Smooth muscle cell of the pulmonary artery (primary cell): Measurements from ENCODE around the gene ZAR1L. TPM values are rescaled to one million over a fixed set of nuclear protein-coding genes. Genes with fewer than 3 reads are reported as not detected.

Source experiments
- total RNA-seq: library from RNA; depleted of rRNA; stranded (reverse); fragments of >200 nt; gene quantifications from 2 replicates; pipeline ENCODE4 v1.2.3, GENCODE V29; 2014

The ZAR1L gene, protein sequence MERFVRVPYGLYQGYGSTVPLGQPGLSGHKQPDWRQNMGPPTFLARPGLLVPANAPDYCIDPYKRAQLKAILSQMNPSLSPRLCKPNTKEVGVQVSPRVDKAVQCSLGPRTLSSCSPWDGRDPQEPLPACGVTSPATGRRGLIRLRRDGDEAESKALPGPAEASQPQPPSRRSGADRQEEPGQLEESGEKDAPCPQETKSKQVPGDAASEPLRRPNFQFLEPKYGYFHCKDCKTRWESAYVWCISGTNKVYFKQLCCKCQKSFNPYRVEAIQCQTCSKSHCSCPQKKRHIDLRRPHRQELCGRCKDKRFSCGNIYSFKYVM
- total RNA-seq = not detected in 2 replicates

DNA sequence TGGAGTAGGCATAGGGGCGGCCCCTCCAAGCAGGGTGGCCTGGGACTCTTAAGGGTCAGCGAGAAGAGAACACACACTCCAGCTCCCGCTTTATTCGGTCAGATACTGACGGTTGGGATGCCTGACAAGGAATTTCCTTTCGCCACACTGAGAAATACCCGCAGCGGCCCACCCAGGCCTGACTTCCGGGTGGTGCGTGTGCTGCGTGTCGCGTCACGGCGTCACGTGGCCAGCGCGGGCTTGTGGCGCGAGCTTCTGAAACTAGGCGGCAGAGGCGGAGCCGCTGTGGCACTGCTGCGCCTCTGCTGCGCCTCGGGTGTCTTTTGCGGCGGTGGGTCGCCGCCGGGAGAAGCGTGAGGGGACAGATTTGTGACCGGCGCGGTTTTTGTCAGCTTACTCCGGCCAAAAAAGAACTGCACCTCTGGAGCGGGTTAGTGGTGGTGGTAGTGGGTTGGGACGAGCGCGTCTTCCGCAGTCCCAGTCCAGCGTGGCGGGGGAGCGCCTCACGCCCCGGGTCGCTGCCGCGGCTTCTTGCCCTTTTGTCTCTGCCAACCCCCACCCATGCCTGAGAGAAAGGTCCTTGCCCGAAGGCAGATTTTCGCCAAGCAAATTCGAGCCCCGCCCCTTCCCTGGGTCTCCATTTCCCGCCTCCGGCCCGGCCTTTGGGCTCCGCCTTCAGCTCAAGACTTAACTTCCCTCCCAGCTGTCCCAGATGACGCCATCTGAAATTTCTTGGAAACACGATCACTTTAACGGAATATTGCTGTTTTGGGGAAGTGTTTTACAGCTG, at the start of gene ZAR1L, which contains the start of gene BRCA2:
ZAR1L (minus strand) TSS at position 126 of the 790 bp plus-strand sequence. CDS start 3,438 bp downstream, outside the sequence.
BRCA2 (plus strand) TSS at position 271 of the 790 bp plus-strand sequence. CDS start 953 bp downstream, outside the sequence.

Other genes with a start within 250 kb of the ZAR1L start
- 1.6 and 3.1 TPM in 2 replicates for gene BRCA2, start 145 bp upstream of the ZAR1L start, total RNA-seq
- gene N4BP2L1, start 112.8 kb upstream of the ZAR1L start, total RNA-seq = 2.8 and 5.5 TPM in 2 replicates
- 91.2 and 92.9 TPM in 2 replicates for gene N4BP2L2, start 223.4 kb upstream of the ZAR1L start, total RNA-seq